ENCODE data around the gene DMRT2.

The DMRT2 gene

DNA sequence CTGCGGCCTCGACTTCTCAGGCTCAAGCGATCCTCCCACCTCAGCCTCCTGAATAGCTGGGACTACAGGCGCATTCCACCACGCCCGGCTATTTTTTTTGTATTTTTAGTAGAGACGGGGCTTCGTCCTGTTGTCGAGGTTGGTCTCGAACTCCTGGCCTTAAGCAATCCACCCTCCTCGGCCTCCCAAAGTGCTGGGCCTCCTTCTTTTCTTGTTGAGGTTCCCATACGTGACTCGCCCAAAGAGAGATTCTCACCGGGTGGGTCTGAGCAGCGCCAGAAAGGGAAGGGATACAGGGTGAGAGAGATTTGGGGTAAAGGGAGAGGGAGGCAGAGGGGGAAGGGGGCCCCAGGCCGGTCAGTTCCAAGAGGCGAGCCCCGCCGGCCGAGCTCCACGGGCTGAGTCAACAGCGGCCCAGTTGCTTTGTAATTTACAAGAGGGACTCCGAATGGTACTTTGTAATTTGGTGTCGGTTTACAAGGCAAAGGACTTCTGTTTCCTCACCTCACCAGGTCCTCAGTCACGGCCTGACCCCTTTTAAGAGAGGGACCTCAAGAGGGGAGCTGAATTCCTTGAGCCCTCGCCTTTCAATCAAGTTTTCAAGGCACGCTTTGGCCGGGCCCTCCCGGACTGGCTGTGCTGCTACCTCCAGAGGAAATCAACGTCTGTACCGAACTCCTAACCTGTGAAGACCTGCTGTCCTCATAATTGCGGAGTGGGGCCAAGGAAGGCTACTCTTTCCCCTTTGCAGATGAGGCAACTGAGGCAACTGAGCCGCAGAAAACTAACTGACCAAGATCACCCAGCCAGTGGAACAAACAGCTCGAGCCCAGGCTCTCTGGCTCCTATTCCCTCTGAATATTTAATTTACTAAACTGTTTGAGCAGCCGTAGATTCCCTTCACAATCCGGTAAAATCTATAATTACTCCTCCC lies 3.3 kb upstream of the DMRT2 start:
- TF ChIP-seq ZFX (IDR thresholded peaks at IDR 0.05; ENCODE audit: borderline replicate concordance) = no peak
- TF ChIP-seq, protein P1, sequence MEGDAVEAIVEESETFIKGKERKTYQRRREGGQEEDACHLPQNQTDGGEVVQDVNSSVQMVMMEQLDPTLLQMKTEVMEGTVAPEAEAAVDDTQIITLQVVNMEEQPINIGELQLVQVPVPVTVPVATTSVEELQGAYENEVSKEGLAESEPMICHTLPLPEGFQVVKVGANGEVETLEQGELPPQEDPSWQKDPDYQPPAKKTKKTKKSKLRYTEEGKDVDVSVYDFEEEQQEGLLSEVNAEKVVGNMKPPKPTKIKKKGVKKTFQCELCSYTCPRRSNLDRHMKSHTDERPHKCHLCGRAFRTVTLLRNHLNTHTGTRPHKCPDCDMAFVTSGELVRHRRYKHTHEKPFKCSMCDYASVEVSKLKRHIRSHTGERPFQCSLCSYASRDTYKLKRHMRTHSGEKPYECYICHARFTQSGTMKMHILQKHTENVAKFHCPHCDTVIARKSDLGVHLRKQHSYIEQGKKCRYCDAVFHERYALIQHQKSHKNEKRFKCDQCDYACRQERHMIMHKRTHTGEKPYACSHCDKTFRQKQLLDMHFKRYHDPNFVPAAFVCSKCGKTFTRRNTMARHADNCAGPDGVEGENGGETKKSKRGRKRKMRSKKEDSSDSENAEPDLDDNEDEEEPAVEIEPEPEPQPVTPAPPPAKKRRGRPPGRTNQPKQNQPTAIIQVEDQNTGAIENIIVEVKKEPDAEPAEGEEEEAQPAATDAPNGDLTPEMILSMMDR (IDR thresholded peaks at IDR 0.05) = no peak
- H3K27ac ChIP-seq = no peak overlapping the region

DNA sequence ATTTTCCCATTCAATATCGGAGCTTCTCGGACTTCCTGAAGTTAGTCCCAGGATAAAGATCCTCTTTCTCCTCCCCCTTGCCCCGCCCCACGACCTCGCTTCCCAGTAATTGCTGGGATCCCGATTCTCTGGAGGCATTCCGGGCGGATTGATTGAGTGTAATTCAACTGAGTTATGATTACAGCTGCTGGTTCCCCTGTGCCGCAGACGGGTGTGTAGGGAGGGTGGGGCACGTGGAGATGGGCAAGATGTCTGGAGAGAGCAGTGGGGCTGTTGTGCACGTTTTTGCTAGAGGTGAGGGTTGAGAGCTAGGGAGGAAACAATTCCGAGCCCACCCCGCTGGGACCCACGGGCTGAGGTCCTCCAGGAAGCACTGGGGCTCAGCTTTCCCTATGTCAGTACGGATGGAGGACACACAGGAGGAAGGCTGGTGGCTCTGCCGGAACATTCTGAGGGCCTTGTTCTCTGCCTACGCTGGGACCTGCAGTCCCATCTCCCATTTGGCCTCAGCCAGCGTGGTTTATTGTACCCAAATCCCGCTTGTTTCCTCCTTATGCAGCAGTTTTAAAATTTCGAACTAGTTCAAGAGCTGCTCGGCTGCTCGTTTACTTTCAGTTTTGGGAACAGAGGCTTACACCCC lies 2.4 kb upstream of the DMRT2 start:
- no peak overlapping the region for H3K27ac ChIP-seq

DNA sequence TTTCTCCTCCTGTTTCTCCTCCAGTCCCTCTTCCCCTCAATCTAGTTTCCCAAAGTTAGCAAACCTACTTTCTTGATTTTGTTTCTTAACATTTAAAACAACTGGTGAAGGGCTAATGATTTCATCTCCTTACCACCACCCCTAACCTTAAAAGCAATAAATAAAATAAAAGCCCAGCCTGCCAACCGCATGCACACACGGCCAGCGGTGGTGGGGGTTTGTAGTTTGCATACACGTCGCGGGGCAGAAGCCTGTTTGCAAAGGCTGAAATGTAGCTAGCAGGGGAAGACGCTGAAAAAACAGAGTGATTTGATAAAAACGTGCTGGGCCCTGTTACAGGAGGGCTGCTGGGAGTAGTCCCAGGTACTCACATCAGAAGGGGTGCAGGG lies 1.9 kb upstream of the DMRT2 start:
- H3K27ac ChIP-seq = no peak overlapping the region
- TF ChIP-seq, protein P1 (IDR thresholded peaks at IDR 0.05) = no peak
- no peak for TF ChIP-seq ZFX (IDR thresholded peaks at IDR 0.05; ENCODE audit: borderline replicate concordance)

More for the DNA sequence above, 2.4 kb upstream of the DMRT2 start:
- TF ChIP-seq, protein P1 (IDR thresholded peaks at IDR 0.05) = no peak
- no peak for TF ChIP-seq ZFX (IDR thresholded peaks at IDR 0.05; ENCODE audit: borderline replicate concordance)

DNA sequence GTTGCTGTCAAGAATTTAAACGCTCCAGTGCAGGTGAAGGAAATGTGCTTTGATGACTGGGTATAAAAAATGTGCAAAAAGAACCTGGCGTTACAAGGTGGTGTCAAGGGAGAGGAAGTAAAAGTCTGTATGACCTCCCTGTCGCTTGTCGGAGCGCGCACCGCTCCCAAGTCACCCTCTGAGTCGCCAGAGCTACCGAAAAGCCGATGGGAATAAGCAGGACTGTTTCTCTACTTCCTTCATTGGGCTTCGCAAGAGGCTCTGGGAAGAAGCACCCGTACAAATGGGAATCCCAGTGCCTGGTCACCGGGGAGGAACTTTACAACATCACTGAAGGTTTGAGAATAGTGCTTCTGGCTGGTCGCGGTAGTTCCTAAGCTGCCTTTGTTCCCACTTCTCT lies 1.3 kb upstream of the DMRT2 start:
- TF ChIP-seq, protein P1 (IDR thresholded peaks at IDR 0.05) = no peak
- no peak for TF ChIP-seq ZFX (IDR thresholded peaks at IDR 0.05; ENCODE audit: borderline replicate concordance)
- H3K27ac ChIP-seq = no peak overlapping the region

DNA sequence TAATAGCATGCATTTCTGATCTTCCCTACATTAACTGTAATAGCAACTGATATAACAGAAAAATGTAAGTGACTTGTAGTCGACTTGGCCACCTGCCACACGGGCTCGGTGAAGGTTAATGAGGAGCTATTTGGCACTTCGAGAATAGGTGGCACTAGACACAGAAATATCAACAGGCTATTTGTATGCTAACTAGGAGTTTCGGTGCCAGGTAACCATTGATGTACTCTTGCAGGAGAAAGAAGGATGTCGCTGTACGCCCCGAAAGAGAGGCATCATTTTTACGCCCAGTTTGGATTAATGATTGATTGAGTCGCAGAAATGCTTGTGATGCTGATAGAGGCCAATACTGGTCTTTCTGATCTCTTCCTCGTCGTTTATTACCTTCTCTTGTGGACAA lies 516 bp upstream of the DMRT2 start:
- no peak for TF ChIP-seq ZFX (IDR thresholded peaks at IDR 0.05; ENCODE audit: borderline replicate concordance)
- TF ChIP-seq, protein P1 (IDR thresholded peaks at IDR 0.05) = no peak
- no peak overlapping the region for H3K27ac ChIP-seq

DNA sequence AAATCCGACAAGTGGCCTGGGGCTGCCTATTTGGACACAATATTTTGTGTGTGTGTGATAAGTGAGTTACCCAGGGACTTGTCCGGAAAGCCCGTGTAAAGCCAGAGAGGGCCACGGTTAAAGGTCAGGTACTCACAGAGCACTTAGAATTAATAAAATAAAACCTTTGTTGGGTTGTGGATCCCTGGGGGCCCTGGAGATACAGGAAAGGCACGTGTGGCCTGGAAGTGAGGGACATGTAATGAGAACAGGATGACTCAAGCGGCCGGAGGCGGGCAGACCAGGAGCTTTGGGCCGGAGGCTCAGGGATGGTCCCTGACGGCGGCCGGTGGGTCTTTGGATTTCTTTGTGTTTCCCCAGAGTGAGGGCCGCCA lies 1.0 kb downstream of the DMRT2 start:
- TF ChIP-seq, protein P1 (IDR thresholded peaks at IDR 0.05) = no peak
- TF ChIP-seq ZFX (IDR thresholded peaks at IDR 0.05; ENCODE audit: borderline replicate concordance) = no peak

More for the DNA sequence above, 1.0 kb downstream of the DMRT2 start:
- H3K27ac ChIP-seq = no peak overlapping the region

Measured in 22Rv1 (cell line).